HG03175 (cell line): Measurements from ENCODE around the gene SLCO6A1.

Experiments used
- ATAC-seq: cut with Tn5 transposase; IDR thresholded peaks from one replicate; pipeline ENCODE4 v1.9.1; 2021; ENCODE audit warnings: mild to moderate bottlenecking, moderate library complexity; ENCODE audit not compliant: unreplicated experiment

SLCO6A1 gene

GRCh38 chr5:102481054-102481715 lies 17.6 kb downstream of the SLCO6A1 start:
- no peak for ATAC-seq

DNA sequence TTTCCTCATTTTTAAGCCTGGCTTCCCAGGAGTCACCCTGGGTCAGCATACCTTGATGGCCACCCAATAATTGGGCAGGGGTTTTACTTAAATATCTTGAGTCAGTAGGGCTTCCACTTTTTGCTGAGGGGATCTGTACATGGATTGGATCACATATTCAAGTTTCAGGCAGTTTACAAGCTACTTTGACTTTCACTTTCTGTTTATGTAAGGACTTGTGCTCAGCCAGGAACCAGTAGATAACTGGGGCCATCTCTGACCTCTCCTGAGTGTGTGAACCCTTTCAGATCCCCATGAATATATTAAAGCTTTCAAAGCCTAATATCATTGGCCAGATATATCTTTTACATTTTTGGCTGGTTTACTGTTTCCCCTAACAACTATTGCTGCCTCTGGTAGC lies 45.1 kb downstream of the SLCO6A1 start:
- ATAC-seq, result peak; percentile 84

- ATAC-seq, result no peak
Observed at GRCh38 chr5:102451082-102451481, 47.7 kb downstream of the SLCO6A1 start.

DNA sequence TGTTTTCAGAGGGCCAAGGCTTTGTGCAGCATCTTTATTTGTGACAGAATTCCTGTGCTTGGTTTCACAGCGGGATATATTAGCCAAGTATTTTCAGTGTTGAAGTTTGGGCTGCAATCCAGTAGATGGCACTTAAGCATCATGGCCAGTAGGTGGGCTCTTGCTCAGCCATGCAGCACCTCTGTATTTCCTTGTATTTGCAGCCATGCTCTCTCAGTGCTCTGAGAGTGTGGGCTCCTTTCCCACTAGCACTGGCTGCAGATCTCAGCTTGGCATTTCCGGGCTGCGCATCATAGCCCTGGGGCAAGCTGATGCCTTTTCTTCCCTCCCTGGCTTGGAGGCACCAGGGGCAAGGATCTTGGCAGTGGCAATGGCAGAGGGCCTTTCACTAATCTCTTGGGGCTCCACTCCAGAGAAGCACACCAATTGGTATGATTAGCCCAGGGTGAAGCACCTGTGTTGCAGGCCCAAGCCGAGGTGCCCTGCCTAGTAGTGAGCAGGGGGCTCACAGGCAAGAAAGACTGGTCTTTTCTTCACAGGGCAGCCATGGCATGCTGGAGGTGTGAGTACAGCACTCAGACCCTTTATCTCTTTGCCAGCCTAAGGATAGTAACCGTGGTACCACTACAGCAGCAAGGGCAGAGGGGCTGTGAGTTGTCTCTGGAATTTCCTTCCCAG lies 48.3 kb downstream of the SLCO6A1 start:
- ATAC-seq, result peak; percentile 58

DNA sequence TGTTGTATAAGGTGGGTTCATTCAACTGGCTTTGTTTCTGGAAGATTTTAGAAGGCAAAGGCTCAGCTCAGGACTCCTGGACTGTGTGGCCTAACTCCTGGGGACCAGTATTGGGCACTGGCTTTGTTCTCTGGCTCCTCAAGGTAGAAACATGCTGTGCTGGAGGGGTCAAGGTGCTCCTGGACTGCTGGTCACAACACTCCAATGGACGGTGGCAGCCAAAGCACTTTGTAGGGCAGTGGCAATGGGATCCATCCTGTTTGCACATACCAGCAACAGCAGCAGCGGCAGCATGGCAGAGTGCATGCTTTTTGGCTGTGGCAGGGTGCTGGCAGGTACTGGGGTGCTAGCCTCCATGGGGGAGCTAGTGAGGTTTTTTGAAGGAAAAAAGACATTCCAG lies 65.3 kb downstream of the SLCO6A1 start:
- no peak for ATAC-seq

DNA sequence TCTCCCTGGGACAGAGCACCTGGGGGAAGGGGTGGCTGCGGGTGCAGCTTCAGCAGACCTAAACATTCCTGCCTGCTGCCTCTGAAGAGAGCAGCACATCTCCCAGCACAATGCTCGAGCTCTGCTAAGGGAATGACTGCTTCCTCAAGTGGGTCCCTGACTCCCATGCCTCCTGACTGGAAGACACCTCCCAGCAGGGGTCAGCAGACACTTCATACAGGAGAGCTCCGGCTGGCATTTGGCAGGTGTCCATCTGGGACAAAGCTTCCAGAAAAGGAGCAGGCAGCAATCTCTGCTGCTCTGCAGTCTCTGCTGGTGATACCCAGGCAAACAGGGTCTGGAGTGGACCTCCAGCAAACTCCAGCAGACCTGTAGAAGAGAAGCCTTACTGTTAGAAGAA lies 77.2 kb downstream of the SLCO6A1 start:
- no peak for ATAC-seq

- ATAC-seq, result no peak
Observed at GRCh38 chr5:102418531-102418930, 80.3 kb downstream of the SLCO6A1 start.

DNA sequence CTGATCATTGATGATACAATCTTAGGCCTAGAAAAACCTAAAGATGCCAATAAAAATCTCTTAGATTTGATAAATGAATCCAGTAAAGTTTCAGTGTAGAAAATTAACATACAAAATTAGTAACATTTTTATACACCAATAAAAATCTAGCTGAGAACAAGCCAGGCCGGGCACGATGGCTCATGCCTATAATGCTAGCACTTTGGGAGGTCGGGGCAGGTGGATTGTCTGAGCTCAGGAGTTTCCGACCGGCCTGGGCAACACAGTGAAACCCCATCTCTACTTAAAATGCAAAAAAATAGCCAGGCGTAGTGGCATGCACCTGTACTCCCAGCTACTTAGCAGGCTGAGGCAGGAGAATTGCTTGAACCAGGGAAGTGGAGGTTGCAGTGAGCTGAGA lies 84.4 kb downstream of the SLCO6A1 start:
- ATAC-seq, result no peak

DNA sequence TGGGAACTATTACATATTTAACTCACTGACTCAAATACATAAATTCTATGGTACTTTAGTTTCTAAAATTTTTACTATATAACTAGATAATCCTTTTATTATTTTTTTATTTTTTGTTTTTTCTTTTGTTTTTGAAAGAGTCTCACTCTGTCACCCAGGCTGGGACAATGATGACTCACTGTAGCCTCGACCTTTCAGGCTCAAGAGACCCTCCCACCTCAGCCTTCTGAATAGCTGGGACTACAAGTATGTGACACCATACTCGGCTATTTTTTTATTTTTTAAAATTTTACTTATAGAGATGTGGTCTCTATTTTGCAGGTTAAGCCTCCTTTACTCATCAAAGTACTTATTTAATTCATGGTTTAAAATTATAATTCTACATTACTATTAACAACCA lies 110.6 kb downstream of the SLCO6A1 start:
- no peak for ATAC-seq

DNA sequence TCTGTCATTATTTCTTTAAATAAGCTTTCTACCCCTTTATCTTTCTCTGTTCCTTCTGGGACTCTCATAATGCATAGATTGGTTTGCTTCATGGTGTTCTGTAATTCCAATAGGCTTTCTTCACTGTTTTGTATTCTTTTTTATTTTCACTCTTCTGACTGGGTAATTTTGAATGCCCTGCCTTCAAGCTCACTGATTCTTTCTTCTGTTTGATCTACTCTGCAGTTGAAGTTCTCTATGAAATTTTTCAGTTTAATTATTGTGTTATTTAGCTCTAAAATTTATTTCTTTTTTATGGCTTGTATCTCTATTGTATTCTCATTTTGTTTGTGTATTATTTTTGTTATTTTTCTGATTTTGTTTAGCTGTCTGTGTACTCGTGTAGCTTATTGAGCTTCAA lies 113.4 kb downstream of the SLCO6A1 start:
- ATAC-seq, result no peak

DNA sequence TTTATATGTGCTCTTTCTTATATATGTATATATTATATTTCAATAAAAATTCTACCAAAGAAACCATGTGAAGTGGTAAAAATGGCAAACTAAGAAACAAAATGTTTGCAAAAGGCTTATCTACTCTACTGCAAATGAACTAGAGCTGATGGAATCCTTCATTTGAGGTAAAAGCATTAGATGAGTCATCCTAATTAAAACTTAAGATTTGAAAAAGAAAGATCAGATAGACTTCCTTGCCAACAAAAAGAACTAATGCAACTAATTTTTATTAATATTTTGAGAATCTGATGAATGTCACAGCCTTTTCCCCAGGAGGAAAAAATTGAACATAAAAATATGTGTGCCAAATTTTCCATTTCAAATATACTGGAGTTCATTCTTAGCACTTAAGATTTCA lies 118.6 kb downstream of the SLCO6A1 start:
- no peak for ATAC-seq

DNA sequence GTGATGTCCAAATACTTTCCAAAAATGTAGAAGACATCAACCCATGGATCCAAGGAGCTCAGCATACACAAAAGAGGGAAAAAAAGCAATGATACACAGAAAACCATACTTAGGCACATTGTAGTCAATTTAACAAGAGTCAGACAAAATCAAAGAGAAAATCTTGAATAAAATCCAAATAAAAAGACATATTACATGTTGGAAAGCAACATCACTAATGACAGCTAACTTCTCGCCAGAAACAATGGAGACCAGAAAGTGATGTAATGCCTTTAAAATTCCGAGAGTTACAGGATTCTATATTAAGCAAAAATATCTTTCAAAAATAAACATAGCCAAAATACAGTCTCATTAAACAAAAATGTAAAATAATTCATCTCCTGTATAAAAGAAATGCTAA lies 122.9 kb downstream of the SLCO6A1 start:
- no peak for ATAC-seq

DNA sequence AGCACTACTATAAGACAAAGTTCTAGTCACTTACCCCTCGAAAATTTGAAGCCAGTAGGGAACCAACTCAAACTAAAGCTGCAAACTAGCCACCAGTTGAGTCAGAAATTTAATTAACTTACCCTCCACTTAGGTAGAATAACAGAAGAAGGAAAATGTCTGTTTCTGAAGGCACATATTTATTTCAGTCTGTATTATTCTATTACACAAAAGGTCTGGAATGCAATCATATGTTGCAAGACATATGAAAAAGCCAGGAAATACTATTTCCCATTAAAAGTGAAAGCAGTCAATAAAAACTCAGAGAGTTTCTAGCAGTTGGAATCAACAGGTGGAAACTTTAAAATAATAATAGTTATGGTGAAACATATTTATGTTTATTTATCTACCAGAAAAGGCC lies 123.5 kb downstream of the SLCO6A1 start:
- ATAC-seq, result no peak

- no peak for ATAC-seq
Observed at GRCh38 chr5:102368392-102368791, 130.4 kb downstream of the SLCO6A1 start.

DNA sequence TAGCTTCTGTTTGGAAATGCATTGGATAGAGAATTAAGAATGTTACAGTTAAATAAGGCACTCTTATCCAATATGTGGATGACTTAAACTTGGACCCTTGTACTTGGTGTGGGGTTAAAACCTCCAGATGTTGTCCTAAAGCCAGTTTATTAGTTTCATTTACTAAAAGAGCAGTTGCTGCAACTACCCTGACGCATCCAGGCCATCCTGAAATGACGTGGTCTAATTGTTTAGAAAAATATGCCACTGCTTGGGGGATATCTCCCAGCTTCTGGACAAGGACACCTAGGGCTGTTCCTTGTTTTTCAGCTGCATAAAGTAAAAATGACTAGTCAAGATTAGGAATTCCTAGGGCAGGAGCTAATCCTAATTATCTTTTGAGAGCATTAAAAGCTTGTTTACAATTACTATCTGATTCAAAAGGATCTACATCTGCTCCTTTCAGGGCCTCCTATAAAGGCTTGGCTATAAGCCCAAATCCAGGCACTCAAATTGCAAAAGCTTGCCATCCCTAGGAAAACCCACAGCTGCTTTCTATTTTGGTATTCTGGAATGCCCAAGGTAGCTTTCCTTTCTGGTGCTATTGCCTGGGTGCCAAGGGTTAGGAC lies 157.0 kb downstream of the SLCO6A1 start:
- no peak for ATAC-seq

GRCh38 chr5:102324714-102325113 lies 174.1 kb downstream of the SLCO6A1 start:
- ATAC-seq, result no peak
